GM19452 (cell line): ENCODE results near the gene ARIH1.
"Not testable (repeated sequence)": the region's sequence is repeated elsewhere in the genome, so short reads cannot be mapped to it uniquely, and the experiment has no call there.

Experiments used
- ATAC-seq: cut with Tn5 transposase; IDR thresholded peaks from one replicate; pipeline ENCODE4 v1.9.1; 2021; ENCODE audit not compliant: unreplicated experiment

The ARIH1 gene

GRCh38 chr15:72473614-72474465 is at the start of gene ARIH1:
TSS of gene ARIH1 (plus strand) at chr15:72474330. CDS start at chr15:72474640, 310 bp downstream.
- ATAC-seq, result peak; percentile 82

- ATAC-seq, result no peak
These were observed 47.4 kb upstream of the ARIH1 start for GRCh38 chr15:72426753-72427152.

- ATAC-seq, result no peak
These were observed 36.3 kb upstream of the ARIH1 start for GRCh38 chr15:72437650-72438316.

- ATAC-seq, result not testable (repeated sequence)
These were observed 31.3 kb upstream of the ARIH1 start for GRCh38 chr15:72442848-72443247.

- ATAC-seq, result no peak
These were observed 28.7 kb upstream of the ARIH1 start for GRCh38 chr15:72445426-72445825.

GRCh38 chr15:72450805-72451204 is 23.3 kb upstream of the ARIH1 start:
- ATAC-seq, result no peak

- ATAC-seq, result no peak
These were observed 22.9 kb upstream of the ARIH1 start for GRCh38 chr15:72451224-72451623.

- no peak for ATAC-seq
These were observed 17.4 kb upstream of the ARIH1 start for GRCh38 chr15:72456684-72457083.

- ATAC-seq, result no peak
These were observed 13.7 kb upstream of the ARIH1 start for GRCh38 chr15:72460402-72460801.

GRCh38 chr15:72463702-72464101 is 10.4 kb upstream of the ARIH1 start:
- no peak for ATAC-seq

GRCh38 chr15:72464251-72464650 is 9.9 kb upstream of the ARIH1 start:
- ATAC-seq, result no peak

GRCh38 chr15:72468103-72468502 is 6.0 kb upstream of the ARIH1 start:
- no peak for ATAC-seq

GRCh38 chr15:72472992-72473610 is 1.0 kb upstream of the ARIH1 start:
- ATAC-seq, result no peak

- ATAC-seq, result peak; percentile 12
These were observed 359 bp downstream of the ARIH1 start for GRCh38 chr15:72474466-72474911.

GRCh38 chr15:72474912-72475628 is 940 bp downstream of the ARIH1 start:
- ATAC-seq, result peak; percentile 42

- ATAC-seq, result no peak
These were observed 1.5 kb downstream of the ARIH1 start for GRCh38 chr15:72475674-72476073.

GRCh38 chr15:72476330-72476729 is 2.2 kb downstream of the ARIH1 start:
- ATAC-seq, result not testable (repeated sequence)

- no peak for ATAC-seq
These were observed 7.0 kb downstream of the ARIH1 start for GRCh38 chr15:72481015-72481659.

GRCh38 chr15:72482275-72482674 is 8.1 kb downstream of the ARIH1 start:
- ATAC-seq, result no peak

GRCh38 chr15:72483279-72483678 is 9.1 kb downstream of the ARIH1 start:
- no peak for ATAC-seq

- no peak for ATAC-seq
These were observed 12.0 kb downstream of the ARIH1 start for GRCh38 chr15:72486144-72486543.
